OCI-LY7 (cell line): ENCODE measurements around the gene MYLK.

ENCODE experiments used
- EZH2phosphoT487 ChIP-seq: fragments of 200-600 bp; sonication (generic); IDR thresholded peaks from 2 replicates; pipeline ENCODE4 v1.6.1; 2018; ENCODE audit warnings: low read depth, borderline replicate concordance, mild to moderate bottlenecking, mixed run types, antibody characterized with exemption, low read length, moderate library complexity, mixed read lengths
- TF ChIP-seq, protein P1 (sequence below): fragments of 200-600 bp; sonication (generic); conservative IDR thresholded peaks from 2 replicates; pipeline ENCODE4 v1.5.1; 2014; ENCODE audit warnings: mild to moderate bottlenecking, antibody characterized with exemption, low read length, moderate library complexity, mixed read lengths

DNA sequence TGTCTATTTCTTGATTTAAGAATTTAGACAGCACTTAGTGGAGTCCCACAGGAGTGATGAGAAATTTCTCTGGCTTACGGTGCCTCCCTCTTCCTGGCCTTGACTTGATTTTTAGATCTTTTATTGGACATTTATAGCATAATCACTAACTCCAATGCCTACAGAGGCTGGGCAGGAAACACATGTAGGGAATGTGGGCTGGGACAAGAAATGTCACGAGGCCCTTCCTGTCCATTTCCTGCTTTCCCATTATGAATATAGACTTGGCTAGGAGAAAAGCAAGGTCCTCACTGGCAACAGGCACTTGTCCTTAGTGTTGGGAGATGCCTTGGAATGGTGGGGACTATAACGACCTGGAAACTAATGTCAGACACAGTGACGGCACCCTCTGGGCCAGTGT lies 100.3 kb downstream of the MYLK start:
- TF ChIP-seq, protein P1, sequence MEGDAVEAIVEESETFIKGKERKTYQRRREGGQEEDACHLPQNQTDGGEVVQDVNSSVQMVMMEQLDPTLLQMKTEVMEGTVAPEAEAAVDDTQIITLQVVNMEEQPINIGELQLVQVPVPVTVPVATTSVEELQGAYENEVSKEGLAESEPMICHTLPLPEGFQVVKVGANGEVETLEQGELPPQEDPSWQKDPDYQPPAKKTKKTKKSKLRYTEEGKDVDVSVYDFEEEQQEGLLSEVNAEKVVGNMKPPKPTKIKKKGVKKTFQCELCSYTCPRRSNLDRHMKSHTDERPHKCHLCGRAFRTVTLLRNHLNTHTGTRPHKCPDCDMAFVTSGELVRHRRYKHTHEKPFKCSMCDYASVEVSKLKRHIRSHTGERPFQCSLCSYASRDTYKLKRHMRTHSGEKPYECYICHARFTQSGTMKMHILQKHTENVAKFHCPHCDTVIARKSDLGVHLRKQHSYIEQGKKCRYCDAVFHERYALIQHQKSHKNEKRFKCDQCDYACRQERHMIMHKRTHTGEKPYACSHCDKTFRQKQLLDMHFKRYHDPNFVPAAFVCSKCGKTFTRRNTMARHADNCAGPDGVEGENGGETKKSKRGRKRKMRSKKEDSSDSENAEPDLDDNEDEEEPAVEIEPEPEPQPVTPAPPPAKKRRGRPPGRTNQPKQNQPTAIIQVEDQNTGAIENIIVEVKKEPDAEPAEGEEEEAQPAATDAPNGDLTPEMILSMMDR, result no peak
- TF ChIP-seq EZH2phosphoT487, result no peak
